Measurements from ENCODE around the gene INAFM2. TPM values are rescaled to one million over a fixed set of nuclear protein-coding genes. Genes with fewer than 3 reads are reported as not detected.

INAFM2 gene
- total and polyA plus RNA-seq, 9 of the 15 experiments (the other 6 are each of a cell fraction or from before 2014, with no cell fraction given) = 11.8 to 43.1 (median 27.2) TPM

- TF ChIP-seq, protein P1, sequence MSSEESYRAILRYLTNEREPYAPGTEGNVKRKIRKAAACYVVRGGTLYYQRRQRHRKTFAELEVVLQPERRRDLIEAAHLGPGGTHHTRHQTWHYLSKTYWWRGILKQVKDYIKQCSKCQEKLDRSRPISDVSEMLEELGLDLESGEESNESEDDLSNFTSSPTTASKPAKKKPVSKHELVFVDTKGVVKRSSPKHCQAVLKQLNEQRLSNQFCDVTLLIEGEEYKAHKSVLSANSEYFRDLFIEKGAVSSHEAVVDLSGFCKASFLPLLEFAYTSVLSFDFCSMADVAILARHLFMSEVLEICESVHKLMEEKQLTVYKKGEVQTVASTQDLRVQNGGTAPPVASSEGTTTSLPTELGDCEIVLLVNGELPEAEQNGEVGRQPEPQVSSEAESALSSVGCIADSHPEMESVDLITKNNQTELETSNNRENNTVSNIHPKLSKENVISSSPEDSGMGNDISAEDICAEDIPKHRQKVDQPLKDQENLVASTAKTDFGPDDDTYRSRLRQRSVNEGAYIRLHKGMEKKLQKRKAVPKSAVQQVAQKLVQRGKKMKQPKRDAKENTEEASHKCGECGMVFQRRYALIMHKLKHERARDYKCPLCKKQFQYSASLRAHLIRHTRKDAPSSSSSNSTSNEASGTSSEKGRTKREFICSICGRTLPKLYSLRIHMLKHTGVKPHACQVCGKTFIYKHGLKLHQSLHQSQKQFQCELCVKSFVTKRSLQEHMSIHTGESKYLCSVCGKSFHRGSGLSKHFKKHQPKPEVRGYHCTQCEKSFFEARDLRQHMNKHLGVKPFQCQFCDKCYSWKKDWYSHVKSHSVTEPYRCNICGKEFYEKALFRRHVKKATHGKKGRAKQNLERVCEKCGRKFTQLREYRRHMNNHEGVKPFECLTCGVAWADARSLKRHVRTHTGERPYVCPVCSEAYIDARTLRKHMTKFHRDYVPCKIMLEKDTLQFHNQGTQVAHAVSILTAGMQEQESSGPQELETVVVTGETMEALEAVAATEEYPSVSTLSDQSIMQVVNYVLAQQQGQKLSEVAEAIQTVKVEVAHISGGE (CRISPR knock-in tag; IDR thresholded peaks at IDR 0.05) = peak in 1 of 3 experiments; percentile 35; a peak in 1 of 6 replicates
- TF ChIP-seq BHLHE40 (IDR thresholded peaks at IDR 0.05; ENCODE audit: low read length) (peak; percentile 91), KLF1 (tag; IDR thresholded peaks at IDR 0.05) (no peak), FOXJ2 (tag; IDR thresholded peaks at IDR 0.05) (no peak), PHF8 (IDR thresholded peaks at IDR 0.05; ENCODE audit: borderline replicate concordance, low read length) (peak; percentile 30; the same call in 1 of the 2 replicates), ZNF436 (CRISPR knock-in tag; IDR thresholded peaks at IDR 0.05) (no peak), FOXK1 (CRISPR knock-in tag; IDR thresholded peaks at IDR 0.05; ENCODE audit: borderline replicate concordance) (0 out of 2 replicates have a peak, but pooled peaks have one; percentile 27), FOXP1 (CRISPR knock-in tag; IDR thresholded peaks at IDR 0.05) (peak; percentile 50; the same call in 1 of the 2 replicates), NR2C1 (IDR thresholded peaks at IDR 0.05) (peak; percentile 45; the same call in 1 of the 2 replicates), NR2C1 (tag; IDR thresholded peaks at IDR 0.05) (peak; percentile 59), TRIM25 (IDR thresholded peaks at IDR 0.05; ENCODE audit: borderline replicate concordance) (no peak)
- TF ChIP-seq, protein P2, sequence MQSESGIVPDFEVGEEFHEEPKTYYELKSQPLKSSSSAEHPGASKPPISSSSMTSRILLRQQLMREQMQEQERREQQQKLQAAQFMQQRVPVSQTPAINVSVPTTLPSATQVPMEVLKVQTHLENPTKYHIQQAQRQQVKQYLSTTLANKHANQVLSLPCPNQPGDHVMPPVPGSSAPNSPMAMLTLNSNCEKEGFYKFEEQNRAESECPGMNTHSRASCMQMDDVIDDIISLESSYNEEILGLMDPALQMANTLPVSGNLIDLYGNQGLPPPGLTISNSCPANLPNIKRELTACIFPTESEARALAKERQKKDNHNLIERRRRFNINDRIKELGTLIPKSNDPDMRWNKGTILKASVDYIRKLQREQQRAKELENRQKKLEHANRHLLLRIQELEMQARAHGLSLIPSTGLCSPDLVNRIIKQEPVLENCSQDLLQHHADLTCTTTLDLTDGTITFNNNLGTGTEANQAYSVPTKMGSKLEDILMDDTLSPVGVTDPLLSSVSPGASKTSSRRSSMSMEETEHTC (IDR thresholded peaks at IDR 0.05) = peak; percentile 50; the same call in 1 of the 2 replicates
- TF ChIP-seq, protein P3, sequence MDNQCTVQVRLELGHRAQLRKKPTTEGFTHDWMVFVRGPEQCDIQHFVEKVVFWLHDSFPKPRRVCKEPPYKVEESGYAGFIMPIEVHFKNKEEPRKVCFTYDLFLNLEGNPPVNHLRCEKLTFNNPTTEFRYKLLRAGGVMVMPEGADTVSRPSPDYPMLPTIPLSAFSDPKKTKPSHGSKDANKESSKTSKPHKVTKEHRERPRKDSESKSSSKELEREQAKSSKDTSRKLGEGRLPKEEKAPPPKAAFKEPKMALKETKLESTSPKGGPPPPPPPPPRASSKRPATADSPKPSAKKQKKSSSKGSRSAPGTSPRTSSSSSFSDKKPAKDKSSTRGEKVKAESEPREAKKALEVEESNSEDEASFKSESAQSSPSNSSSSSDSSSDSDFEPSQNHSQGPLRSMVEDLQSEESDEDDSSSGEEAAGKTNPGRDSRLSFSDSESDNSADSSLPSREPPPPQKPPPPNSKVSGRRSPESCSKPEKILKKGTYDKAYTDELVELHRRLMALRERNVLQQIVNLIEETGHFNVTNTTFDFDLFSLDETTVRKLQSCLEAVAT (IDR thresholded peaks at IDR 0.05) = no peak
- TF ChIP-seq, protein P4, sequence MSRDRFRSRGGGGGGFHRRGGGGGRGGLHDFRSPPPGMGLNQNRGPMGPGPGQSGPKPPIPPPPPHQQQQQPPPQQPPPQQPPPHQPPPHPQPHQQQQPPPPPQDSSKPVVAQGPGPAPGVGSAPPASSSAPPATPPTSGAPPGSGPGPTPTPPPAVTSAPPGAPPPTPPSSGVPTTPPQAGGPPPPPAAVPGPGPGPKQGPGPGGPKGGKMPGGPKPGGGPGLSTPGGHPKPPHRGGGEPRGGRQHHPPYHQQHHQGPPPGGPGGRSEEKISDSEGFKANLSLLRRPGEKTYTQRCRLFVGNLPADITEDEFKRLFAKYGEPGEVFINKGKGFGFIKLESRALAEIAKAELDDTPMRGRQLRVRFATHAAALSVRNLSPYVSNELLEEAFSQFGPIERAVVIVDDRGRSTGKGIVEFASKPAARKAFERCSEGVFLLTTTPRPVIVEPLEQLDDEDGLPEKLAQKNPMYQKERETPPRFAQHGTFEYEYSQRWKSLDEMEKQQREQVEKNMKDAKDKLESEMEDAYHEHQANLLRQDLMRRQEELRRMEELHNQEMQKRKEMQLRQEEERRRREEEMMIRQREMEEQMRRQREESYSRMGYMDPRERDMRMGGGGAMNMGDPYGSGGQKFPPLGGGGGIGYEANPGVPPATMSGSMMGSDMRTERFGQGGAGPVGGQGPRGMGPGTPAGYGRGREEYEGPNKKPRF (IDR thresholded peaks at IDR 0.05; ENCODE audit: low read depth, low read length) = no peak
- TF ChIP-seq, protein P5, sequence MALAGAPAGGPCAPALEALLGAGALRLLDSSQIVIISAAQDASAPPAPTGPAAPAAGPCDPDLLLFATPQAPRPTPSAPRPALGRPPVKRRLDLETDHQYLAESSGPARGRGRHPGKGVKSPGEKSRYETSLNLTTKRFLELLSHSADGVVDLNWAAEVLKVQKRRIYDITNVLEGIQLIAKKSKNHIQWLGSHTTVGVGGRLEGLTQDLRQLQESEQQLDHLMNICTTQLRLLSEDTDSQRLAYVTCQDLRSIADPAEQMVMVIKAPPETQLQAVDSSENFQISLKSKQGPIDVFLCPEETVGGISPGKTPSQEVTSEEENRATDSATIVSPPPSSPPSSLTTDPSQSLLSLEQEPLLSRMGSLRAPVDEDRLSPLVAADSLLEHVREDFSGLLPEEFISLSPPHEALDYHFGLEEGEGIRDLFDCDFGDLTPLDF (CRISPR knock-in tag; IDR thresholded peaks at IDR 0.05) = no peak
These were observed 10.5 kb downstream of the INAFM2 start (continued) for GRCh38 chr15:40333922-40334492.

All from K562 (cell line).